OCI-LY3 (cell line): ENCODE data around the gene CCDC174.

Experiments
- CTCF ChIP-seq: fragments of 200-600, 300-600 bp; sonication (generic); IDR thresholded peaks from 2 replicates; pipeline ENCODE4 v1.5.1; 2014; ENCODE audit warnings: antibody characterized with exemption, low read length, low read depth
- EZH2phosphoT487 ChIP-seq: fragments of 200-600 bp; shearing (Covaris generic); IDR thresholded peaks from 2 replicates; pipeline ENCODE4 v1.6.1; 2018; ENCODE audit warnings: antibody characterized with exemption, mixed run types, low read depth

DNA sequence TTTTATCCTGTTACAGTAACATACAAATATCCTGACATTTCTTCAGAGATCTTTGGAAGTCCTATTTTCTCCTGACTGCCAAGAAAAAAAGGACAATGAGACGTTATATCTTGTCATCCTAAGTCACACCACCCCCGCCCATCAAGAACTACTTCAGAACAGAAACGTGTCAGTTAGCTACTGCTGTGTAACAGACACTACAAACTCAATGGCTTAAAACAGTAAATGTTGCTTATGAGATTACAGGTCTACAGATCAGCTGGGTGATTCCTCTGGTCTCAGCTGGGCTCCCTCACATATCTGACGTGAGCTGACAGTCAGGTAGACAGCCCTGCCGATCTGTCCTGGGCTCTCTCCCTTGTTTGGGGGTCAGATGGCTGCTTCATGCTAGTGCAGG, 20.5 kb upstream of the CCDC174 start:
- no peak for TF ChIP-seq CTCF
- no peak for TF ChIP-seq EZH2phosphoT487
